ENCODE measurements around the gene LRRC71. TPM values are rescaled to one million over a fixed set of nuclear protein-coding genes. Genes with fewer than 3 reads are reported as not detected.

Gene LRRC71
- total RNA-seq, 1 experiment from 2014 or later, result 0.22 TPM

DNA sequence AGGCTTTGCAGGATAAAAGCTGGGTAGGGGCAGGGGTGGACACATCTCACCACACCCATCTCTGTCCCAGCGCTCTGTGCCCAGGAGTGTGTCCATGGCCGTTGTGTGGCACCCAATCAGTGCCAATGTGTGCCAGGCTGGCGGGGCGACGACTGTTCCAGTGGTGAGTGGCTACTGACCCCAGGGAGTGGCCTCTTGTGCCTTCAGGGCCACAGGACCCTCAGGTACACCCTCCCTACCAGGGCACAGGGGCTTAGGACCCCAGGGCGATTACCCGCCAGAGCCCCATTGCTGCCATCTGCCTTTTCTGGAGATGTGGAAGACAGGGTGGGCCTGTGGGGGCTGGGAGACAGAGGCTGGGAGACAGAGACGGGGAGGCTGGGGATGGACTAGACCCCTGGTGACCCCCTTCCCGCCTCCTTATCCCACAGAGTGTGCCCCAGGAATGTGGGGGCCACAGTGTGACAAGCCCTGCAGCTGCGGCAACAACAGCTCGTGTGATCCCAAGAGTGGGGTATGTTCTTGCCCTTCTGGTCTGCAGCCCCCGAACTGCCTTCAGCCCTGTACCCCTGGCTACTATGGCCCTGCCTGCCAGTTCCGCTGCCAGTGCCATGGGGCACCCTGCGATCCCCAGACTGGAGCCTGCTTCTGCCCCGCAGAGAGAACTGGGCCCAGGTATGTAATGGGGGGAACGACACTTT is 14.1 kb upstream of the LRRC71 start:
- ATAC-seq, result no peak

DNA sequence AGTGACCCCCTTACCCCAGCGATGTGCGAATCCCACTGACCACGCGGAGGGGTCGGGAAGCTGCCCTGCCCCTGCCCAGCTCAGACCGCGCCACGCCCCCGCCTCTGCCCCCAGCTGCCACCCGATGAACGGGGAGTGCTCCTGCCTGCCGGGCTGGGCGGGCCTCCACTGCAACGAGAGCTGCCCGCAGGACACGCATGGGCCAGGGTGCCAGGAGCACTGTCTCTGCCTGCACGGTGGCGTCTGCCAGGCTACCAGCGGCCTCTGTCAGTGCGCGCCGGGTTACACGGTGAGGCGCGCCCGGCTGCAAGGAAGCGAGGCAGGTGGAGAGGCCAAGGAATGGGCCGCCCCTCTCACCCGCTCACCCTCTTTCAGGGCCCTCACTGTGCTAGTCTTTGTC is 11.9 kb upstream of the LRRC71 start:
- ChIA-PET POLR2A (no interaction called here), CTCF (interaction anchor here (0.6 kb wide), 1 partner anchor 9 kb away, joined by 3 read pairs; no protein-coding TSS in a partner anchor)
- Mint-ChIP-seq H3K4me1 (peaks cover 11% of the 10 kb centered on the region), H3K4me3 (no peak overlapping the region), H3K27ac (no peak overlapping the region), H3K27me3 (ENCODE audit: low read depth) (peaks cover 13% of the 10 kb centered on the region), H3K9me3 (no peaks in the 10 kb centered on the region), H3K36me3 (no peaks in the 10 kb centered on the region)
- ATAC-seq (no peak), DNase-seq (ENCODE audit: low spot score) (no peak)
- no peak for TF ChIP-seq TP53 (CRISPR knock-in tag; IDR thresholded peaks at IDR 0.05)
- TF ChIP-seq ZNF425 (CRISPR knock-in tag; conservative IDR thresholded peaks at IDR 0.05), result no peak
- no peak for TF ChIP-seq ARID4B (CRISPR knock-in tag; IDR thresholded peaks at IDR 0.05; ENCODE audit: borderline replicate concordance)

More for the DNA sequence above, 14.1 kb upstream of the LRRC71 start:
- Mint-ChIP-seq H3K4me3 (no peak overlapping the region), H3K4me1 (peaks cover 7% of the 10 kb centered on the region; the same call in 1 of the 2 replicates), H3K9me3 (no peaks in the 10 kb centered on the region), H3K36me3 (no peaks in the 10 kb centered on the region), H3K27ac (no peak overlapping the region), H3K27me3 (ENCODE audit: low read depth) (peaks cover 9% of the 10 kb centered on the region)
- CTCF ChIA-PET, result no interaction called here
- POLR2A ChIA-PET, result no interaction called here
- TF ChIP-seq NR3C1 (CRISPR knock-in tag; conservative IDR thresholded peaks at IDR 0.05; ENCODE audit: low read depth) (no peak), GRHL2 (CRISPR knock-in tag; IDR thresholded peaks at IDR 0.05; ENCODE audit: insufficient replicate concordance, severe bottlenecking) (no peak), ZNF317 (CRISPR knock-in tag; IDR thresholded peaks at IDR 0.05; ENCODE audit: borderline replicate concordance, low read depth) (no peak), MXD4 (CRISPR knock-in tag; IDR thresholded peaks at IDR 0.05; ENCODE audit: borderline replicate concordance) (no peak), ATF1 (CRISPR knock-in tag; IDR thresholded peaks at IDR 0.05) (no peak), NFE2L1 (CRISPR knock-in tag; IDR thresholded peaks at IDR 0.05) (no peak), AR (CRISPR knock-in tag; IDR thresholded peaks at IDR 0.05) (no peak), TEAD4 (CRISPR knock-in tag; IDR thresholded peaks at IDR 0.05) (no peak), KAT7 (CRISPR knock-in tag; IDR thresholded peaks at IDR 0.05; ENCODE audit: borderline replicate concordance) (no peak), ZBTB21 (CRISPR knock-in tag; IDR thresholded peaks at IDR 0.05; ENCODE audit: borderline replicate concordance) (no peak), RORB (CRISPR knock-in tag; IDR thresholded peaks at IDR 0.05) (no peak), AFF4 (CRISPR knock-in tag; IDR thresholded peaks at IDR 0.05; ENCODE audit: borderline replicate concordance) (no peak), OVOL2 (CRISPR knock-in tag; IDR thresholded peaks at IDR 0.05; ENCODE audit: borderline replicate concordance) (no peak), JAZF1 (CRISPR knock-in tag; IDR thresholded peaks at IDR 0.05) (no peak), TEAD1 (CRISPR knock-in tag; IDR thresholded peaks at IDR 0.05) (no peak), CBFB (CRISPR knock-in tag; IDR thresholded peaks at IDR 0.05; ENCODE audit: low read depth) (no peak)
- TF ChIP-seq, protein P1, sequence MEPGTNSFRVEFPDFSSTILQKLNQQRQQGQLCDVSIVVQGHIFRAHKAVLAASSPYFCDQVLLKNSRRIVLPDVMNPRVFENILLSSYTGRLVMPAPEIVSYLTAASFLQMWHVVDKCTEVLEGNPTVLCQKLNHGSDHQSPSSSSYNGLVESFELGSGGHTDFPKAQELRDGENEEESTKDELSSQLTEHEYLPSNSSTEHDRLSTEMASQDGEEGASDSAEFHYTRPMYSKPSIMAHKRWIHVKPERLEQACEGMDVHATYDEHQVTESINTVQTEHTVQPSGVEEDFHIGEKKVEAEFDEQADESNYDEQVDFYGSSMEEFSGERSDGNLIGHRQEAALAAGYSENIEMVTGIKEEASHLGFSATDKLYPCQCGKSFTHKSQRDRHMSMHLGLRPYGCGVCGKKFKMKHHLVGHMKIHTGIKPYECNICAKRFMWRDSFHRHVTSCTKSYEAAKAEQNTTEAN (CRISPR knock-in tag; IDR thresholded peaks at IDR 0.05), result no peak
- DNase-seq (ENCODE audit: low spot score), result no peak
